ENCODE data around the gene WDR7.

- TF ChIP-seq POLR2A (IDR thresholded peaks at IDR 0.05; ENCODE audit: low read depth, low read length): no peak
- no peak for TF ChIP-seq CTCF (conservative IDR thresholded peaks at IDR 0.05; ENCODE audit: low read depth, low read length)
- TF ChIP-seq RFX5 (IDR thresholded peaks at IDR 0.05; ENCODE audit: low read depth, low read length): no peak
- no peak for TF ChIP-seq MAZ (IDR thresholded peaks at IDR 0.05; ENCODE audit: borderline replicate concordance, low read depth, low read length)
Observed at GRCh38 chr18:56795381-56795780, 144.2 kb downstream of the WDR7 start.
